ENCODE data around the gene BRAP.

- no peak for TF ChIP-seq CTCF (IDR thresholded peaks at IDR 0.05)
- TF ChIP-seq POLR2AphosphoS5 (IDR thresholded peaks at IDR 0.05) = no peak
- TF ChIP-seq POLR2A (IDR thresholded peaks at IDR 0.05) = no peak
Measured at GRCh38 chr12:111598637-111599452, 86.9 kb downstream of the BRAP start, which contains the start of gene ATXN2.

Measured in prostate gland (tissue), 2 donors.